GM13976 (cell line): ENCODE measurements around the gene CADM2.

ENCODE experiments used
- DNase-seq: peaks from one replicate; pipeline ENCODE4 v3.0.0; 2012; ENCODE audit warnings: low spot score
- in situ Hi-C: fragments of 300-500 bp; cut with MboI; formaldehyde crosslinking; loops from one replicate; pipeline ENCODE4 v1.12.0; 2022; ENCODE audit warnings: low sequenced_read_pairs, mixed read lengths, inconsistent platforms; ENCODE audit not compliant: unreplicated experiment
- TF ChIP-seq, protein P1 (sequence below): IDR thresholded peaks from 2 replicates; pipeline ENCODE4 v1.5.1; 2012; ENCODE audit warnings: borderline replicate concordance, mild to moderate bottlenecking; ENCODE audit not compliant: insufficient read depth; ENCODE audit errors: extremely low read depth, missing control alignments, control extremely low read depth

CADM2 gene

DNA sequence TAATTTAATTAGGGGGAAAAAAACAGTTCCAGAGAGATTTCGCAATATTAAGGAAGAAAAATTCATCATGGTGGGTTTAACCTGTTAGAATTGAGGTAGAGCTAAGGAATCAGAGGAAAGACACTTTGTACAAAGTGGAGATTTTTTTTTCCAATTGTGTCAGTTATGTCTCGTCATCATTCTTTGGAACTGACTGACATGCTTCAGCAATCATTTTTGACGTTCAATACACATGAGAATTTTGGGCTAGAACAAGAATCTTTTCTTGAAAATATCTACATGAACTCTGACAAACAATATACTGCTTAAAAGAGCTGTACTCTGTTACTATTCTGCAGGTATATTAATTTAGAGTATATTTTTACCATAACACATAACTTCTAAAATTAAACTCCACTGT is 878.6 kb downstream of the CADM2 start:
- TF ChIP-seq, protein P1, sequence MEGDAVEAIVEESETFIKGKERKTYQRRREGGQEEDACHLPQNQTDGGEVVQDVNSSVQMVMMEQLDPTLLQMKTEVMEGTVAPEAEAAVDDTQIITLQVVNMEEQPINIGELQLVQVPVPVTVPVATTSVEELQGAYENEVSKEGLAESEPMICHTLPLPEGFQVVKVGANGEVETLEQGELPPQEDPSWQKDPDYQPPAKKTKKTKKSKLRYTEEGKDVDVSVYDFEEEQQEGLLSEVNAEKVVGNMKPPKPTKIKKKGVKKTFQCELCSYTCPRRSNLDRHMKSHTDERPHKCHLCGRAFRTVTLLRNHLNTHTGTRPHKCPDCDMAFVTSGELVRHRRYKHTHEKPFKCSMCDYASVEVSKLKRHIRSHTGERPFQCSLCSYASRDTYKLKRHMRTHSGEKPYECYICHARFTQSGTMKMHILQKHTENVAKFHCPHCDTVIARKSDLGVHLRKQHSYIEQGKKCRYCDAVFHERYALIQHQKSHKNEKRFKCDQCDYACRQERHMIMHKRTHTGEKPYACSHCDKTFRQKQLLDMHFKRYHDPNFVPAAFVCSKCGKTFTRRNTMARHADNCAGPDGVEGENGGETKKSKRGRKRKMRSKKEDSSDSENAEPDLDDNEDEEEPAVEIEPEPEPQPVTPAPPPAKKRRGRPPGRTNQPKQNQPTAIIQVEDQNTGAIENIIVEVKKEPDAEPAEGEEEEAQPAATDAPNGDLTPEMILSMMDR, result no peak
- DNase-seq, result no peak
- in situ Hi-C loops, result no loop called here

DNA sequence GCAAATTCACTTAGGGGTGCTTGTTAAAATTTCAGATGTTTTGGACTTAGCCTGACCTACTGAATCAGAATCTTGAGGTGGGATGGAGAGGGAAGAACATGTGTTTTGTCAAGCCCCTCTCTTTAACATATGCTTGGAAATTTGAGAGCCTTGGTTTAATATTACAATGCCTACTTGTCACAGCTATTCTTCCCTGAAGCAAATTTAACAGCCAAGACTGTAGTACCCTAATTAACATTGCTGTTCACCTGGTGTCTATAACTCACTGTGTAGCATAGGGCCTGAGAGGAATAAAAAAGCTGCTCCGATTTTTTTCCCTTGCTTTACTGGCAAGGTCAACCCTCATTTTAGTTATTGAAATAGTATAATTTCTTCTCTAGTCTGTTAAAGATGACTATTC is 880.1 kb downstream of the CADM2 start:
- TF ChIP-seq, protein P1, result no peak
- DNase-seq, result no peak
- in situ Hi-C loops, result no loop called here

DNA sequence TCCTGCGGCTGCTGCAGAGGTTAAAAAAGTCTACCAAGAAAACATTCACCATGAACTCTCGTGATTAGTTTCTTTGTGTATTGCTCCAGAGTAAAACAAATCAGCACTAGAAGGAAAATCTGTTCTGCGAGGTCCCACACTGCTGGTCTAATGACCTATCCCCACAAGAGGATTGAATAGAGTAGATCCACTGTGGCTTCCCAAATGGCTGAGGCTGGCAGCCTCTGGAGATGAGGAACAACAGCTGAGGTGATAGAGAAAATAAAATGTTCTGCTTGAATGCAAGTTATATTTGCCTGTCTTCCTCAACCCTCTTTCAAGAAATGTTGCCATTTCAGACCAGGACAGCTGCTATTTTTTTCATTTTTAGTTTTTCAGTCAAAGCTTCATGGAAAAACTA is 883.3 kb downstream of the CADM2 start:
- in situ Hi-C loops, result no loop called here
- no peak for DNase-seq
- TF ChIP-seq, protein P1, result no peak

DNA sequence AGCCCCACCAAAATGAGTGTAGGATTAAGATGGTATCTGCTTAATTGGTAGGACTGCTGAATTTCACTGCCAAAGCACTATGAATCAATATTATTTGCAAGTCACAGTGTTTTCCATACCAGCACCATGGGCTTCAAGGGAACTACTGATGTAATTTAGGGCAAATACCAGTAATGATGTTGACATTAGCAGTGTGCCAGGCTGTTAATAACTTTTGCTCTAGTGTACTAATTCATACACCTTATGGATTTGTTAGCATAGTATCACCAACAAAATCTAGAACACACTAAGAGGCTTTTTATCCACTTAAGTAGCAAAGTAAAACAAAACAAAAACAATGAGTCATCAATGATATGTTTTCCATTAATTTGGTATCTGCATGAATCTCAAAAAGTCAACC is 888.2 kb downstream of the CADM2 start:
- in situ Hi-C loops, result no loop called here
- no peak for DNase-seq
- TF ChIP-seq, protein P1, result no peak

DNA sequence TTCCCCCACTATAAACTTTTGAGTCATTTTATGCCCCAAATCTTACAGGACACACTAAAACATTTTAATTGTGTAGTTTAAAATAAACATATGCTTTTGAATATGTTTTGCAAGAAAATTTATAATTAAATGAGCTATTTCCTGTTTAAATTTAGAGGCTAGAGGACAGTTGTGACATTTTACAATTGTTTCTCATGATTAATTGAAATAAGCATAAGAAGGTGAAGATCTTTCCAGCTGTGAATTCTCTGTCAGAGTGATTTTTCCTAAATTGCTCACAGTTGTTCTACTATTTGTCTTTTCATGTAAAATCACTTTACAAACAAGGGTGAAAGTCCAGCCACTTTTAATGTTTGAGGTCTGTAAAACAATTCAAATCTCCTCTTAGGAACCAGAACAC is 892.3 kb downstream of the CADM2 start:
- no peak for DNase-seq
- in situ Hi-C loops, result no loop called here
- TF ChIP-seq, protein P1, result no peak

DNA sequence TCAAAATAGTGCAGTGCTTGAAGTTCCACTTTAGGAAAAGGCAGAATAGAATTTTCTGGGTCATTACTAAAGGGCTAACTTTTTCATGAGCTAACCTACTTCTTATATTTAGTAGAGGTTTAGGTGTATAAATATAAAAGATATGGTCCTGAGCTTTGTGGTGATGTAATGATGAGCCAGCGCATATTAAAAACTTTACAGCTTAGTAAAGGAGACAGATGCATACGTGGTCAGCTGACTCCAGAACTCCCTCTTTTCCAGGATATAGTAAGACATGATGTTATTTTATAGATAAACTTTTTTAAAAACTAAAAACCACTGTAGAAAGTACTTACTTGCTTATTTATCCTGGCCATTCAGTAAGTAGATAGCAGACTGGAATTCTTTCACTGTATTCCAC is 895.0 kb downstream of the CADM2 start:
- in situ Hi-C loops, result no loop called here
- no peak for DNase-seq
- TF ChIP-seq, protein P1, result no peak
